ENCODE results near the gene CTPS2.

GRCh38 chrX:16567681-16568080 lies 144.8 kb downstream of the CTPS2 start:
- no peak for TF ChIP-seq REST (IDR thresholded peaks at IDR 0.05; ENCODE audit: insufficient read depth in 1 of 2, low read depth in 2 of 2, low read length in 2 of 2)
- no peak for TF ChIP-seq POLR2AphosphoS5 (IDR thresholded peaks at IDR 0.05; ENCODE audit: low read depth, low read length)
- no peak for TF ChIP-seq FOXP2 (optimal IDR thresholded peaks at IDR 0.05; ENCODE audit: borderline replicate concordance, extremely low read depth, extremely low read length, insufficient read depth)
- no peak for TF ChIP-seq TAF1 (IDR thresholded peaks at IDR 0.05; ENCODE audit: borderline replicate concordance, insufficient read depth, low read length)
- no peak for TF ChIP-seq SIN3A (IDR thresholded peaks at IDR 0.05; ENCODE audit: borderline replicate concordance, insufficient read depth, low read length)

Measured in PFSK-1 (cell line).